HEK293 (cell line): ENCODE measurements around the gene CSRP1.
A peak's percentile ranks its signal among the peaks of the same experiment; 100 is the strongest.

Source experiments
- BCL11A ChIP-seq: fragments of 450-650 bp; formaldehyde crosslinking; IDR thresholded peaks from 2 replicates; pipeline ENCODE4 v1.5.1; 2016; ENCODE audit warnings: low read depth, missing biosample characterization, missing genetic modification characterization
- ELK4 ChIP-seq: IDR thresholded peaks from 2 replicates; pipeline ENCODE4 v1.6.1; 2011; ENCODE audit warnings: mild to moderate bottlenecking, low read depth, low read length, borderline replicate concordance
- HOXC10 ChIP-seq: sonication (generic); formaldehyde crosslinking; IDR thresholded peaks from 2 replicates; pipeline ENCODE4 v1.8.1; 2023; ENCODE audit warnings: mild to moderate bottlenecking, missing genetic modification reagents
- INSM2 ChIP-seq: fragments of 450-650 bp; formaldehyde crosslinking; IDR thresholded peaks from 2 replicates; pipeline ENCODE4 v1.5.1; 2016; ENCODE audit warnings: missing biosample characterization, missing genetic modification characterization
- KLF17 ChIP-seq: fragments of 450-650 bp; formaldehyde crosslinking; IDR thresholded peaks from 2 replicates; pipeline ENCODE4 v1.5.1; 2016; ENCODE audit warnings: missing biosample characterization, missing genetic modification characterization
- RBAK ChIP-seq: fragments of 450-650 bp; formaldehyde crosslinking; IDR thresholded peaks from 2 replicates; pipeline ENCODE4 v1.5.1; 2016; ENCODE audit warnings: missing biosample characterization, missing genetic modification characterization
- SALL2 ChIP-seq: fragments of 450-650 bp; formaldehyde crosslinking; IDR thresholded peaks from 2 replicates; pipeline ENCODE4 v1.5.0; 2017; ENCODE audit warnings: missing biosample characterization, mild to moderate bottlenecking, missing genetic modification characterization, borderline replicate concordance
- TCF7L2 ChIP-seq: IDR thresholded peaks from 2 replicates; pipeline ENCODE4 v1.6.1; 2011; ENCODE audit warnings: low read depth, mild to moderate bottlenecking, inconsistent platforms, low read length, moderate library complexity, borderline replicate concordance
- ZBTB49 ChIP-seq: fragments of 450-650 bp; formaldehyde crosslinking; IDR thresholded peaks from 2 replicates; pipeline ENCODE4 v1.5.1; 2016; ENCODE audit warnings: missing biosample characterization, missing genetic modification characterization, low read depth
- ZFHX2 ChIP-seq: fragments of 450-650 bp; formaldehyde crosslinking; conservative IDR thresholded peaks from 2 replicates; pipeline ENCODE4 v1.5.1; 2016; ENCODE audit warnings: missing biosample characterization, missing genetic modification characterization
- ZFP3 ChIP-seq: fragments of 450-650 bp; formaldehyde crosslinking; IDR thresholded peaks from 2 replicates; pipeline ENCODE4 v1.5.1; 2016; ENCODE audit warnings: low read depth, missing biosample characterization, missing genetic modification characterization
- ZFP37 ChIP-seq: fragments of 450-650 bp; formaldehyde crosslinking; IDR thresholded peaks from 2 replicates; pipeline ENCODE4 v1.5.1; 2016; ENCODE audit warnings: missing biosample characterization, missing genetic modification characterization
- ZNF155 ChIP-seq: fragments of 450-650 bp; formaldehyde crosslinking; IDR thresholded peaks from 2 replicates; pipeline ENCODE4 v1.5.1; 2016; ENCODE audit warnings: missing biosample characterization, missing genetic modification characterization
- ZNF184 ChIP-seq: fragments of 450-650 bp; IDR thresholded peaks from 2 replicates; pipeline ENCODE4 v1.5.1; 2018; ENCODE audit warnings: missing biosample characterization, mild to moderate bottlenecking, missing genetic modification characterization
- ZNF2 ChIP-seq: fragments of 450-650 bp; formaldehyde crosslinking; IDR thresholded peaks from 2 replicates; pipeline ENCODE4 v1.5.1; 2016; ENCODE audit warnings: missing biosample characterization, missing genetic modification characterization
- ZNF214 ChIP-seq: fragments of 450-650 bp; formaldehyde crosslinking; IDR thresholded peaks from 2 replicates; pipeline ENCODE4 v1.5.1; 2017; ENCODE audit warnings: missing biosample characterization, mild to moderate bottlenecking, missing genetic modification characterization, borderline replicate concordance
- ZNF26 ChIP-seq: fragments of 450-650 bp; formaldehyde crosslinking; IDR thresholded peaks from 2 replicates; pipeline ENCODE4 v1.5.1; 2016; ENCODE audit warnings: missing biosample characterization, missing genetic modification characterization
- ZNF274 ChIP-seq, 2 experiments: fragments of 200-500 bp in 1 of 2; fragments of 450-650 bp in 1 of 2; sonication (Bioruptor generic) in 1 of 2; formaldehyde crosslinking in 1 of 2; IDR thresholded peaks; 2 replicates each; pipeline versions ENCODE4 v1.5.1 to v1.6.1; 2014 to 2016; ENCODE audit warnings: borderline replicate concordance in 1 of 2, inconsistent platforms in 1 of 2, low read length in 1 of 2, missing biosample characterization in 1 of 2, missing genetic modification characterization in 1 of 2
- ZNF426 ChIP-seq: fragments of 450-650 bp; formaldehyde crosslinking; IDR thresholded peaks from 2 replicates; pipeline ENCODE4 v1.5.1; 2017; ENCODE audit warnings: missing biosample characterization, missing genetic modification characterization, mild to moderate bottlenecking, inconsistent platforms, moderate library complexity
- ZNF530 ChIP-seq: fragments of 450-650 bp; formaldehyde crosslinking; IDR thresholded peaks from 2 replicates; pipeline ENCODE4 v1.5.1; 2016; ENCODE audit warnings: low read depth, missing biosample characterization, missing genetic modification characterization
- ZNF555 ChIP-seq: fragments of 450-650 bp; formaldehyde crosslinking; conservative IDR thresholded peaks from 2 replicates; pipeline ENCODE4 v1.5.1; 2017; ENCODE audit warnings: missing biosample characterization, mild to moderate bottlenecking, missing genetic modification characterization, inconsistent platforms
- ZNF596 ChIP-seq: fragments of 450-650 bp; IDR thresholded peaks from 2 replicates; pipeline ENCODE4 v1.5.0; 2018; ENCODE audit warnings: missing biosample characterization, mild to moderate bottlenecking, missing genetic modification characterization, moderate library complexity
- ZNF623 ChIP-seq: fragments of 450-650 bp; formaldehyde crosslinking; IDR thresholded peaks from 2 replicates; pipeline ENCODE4 v1.5.1; 2016; ENCODE audit warnings: missing biosample characterization, missing genetic modification characterization
- ZNF639 ChIP-seq: fragments of 450-650 bp; formaldehyde crosslinking; IDR thresholded peaks from 2 replicates; pipeline ENCODE4 v1.5.1; 2016; ENCODE audit warnings: missing biosample characterization, missing genetic modification characterization
- ZNF692 ChIP-seq: fragments of 450-650 bp; formaldehyde crosslinking; IDR thresholded peaks from 2 replicates; pipeline ENCODE4 v1.5.1; 2016; ENCODE audit warnings: missing biosample characterization, missing genetic modification characterization
- ZNF707 ChIP-seq: fragments of 450-650 bp; formaldehyde crosslinking; IDR thresholded peaks from 2 replicates; pipeline ENCODE4 v1.5.1; 2016; ENCODE audit warnings: missing biosample characterization, missing genetic modification characterization
- ZNF747 ChIP-seq: fragments of 450-650 bp; formaldehyde crosslinking; IDR thresholded peaks from 2 replicates; pipeline ENCODE4 v1.5.1; 2016; ENCODE audit warnings: missing biosample characterization, missing genetic modification characterization
- ZSCAN23 ChIP-seq: fragments of 450-650 bp; formaldehyde crosslinking; IDR thresholded peaks from 2 replicates; pipeline ENCODE4 v1.5.1; 2016; ENCODE audit warnings: missing biosample characterization, missing genetic modification characterization

CSRP1 gene

GRCh38 chr1:201539561-201540431 lies 32.9 kb upstream of the CSRP1 start (continued):
- no peak for TF ChIP-seq ZNF274 (IDR thresholded peaks at IDR 0.05; ENCODE audit: low read length)
- no peak for TF ChIP-seq ZNF274 (tag by site-specific recombination; IDR thresholded peaks at IDR 0.05; ENCODE audit: borderline replicate concordance)
- TF ChIP-seq ZNF623 (tag by site-specific recombination) = no peak; the same call in 1 of the 2 replicates
- no peak for TF ChIP-seq ZNF747
- TF ChIP-seq ZSCAN23 (tag by site-specific recombination) = no peak
- TF ChIP-seq ZNF555 (tag by site-specific recombination) = no peak
- 0 out of 2 replicates have a peak, but pooled peaks have one; percentile 18 for TF ChIP-seq ZFP37 (tag by site-specific recombination)
- no peak for TF ChIP-seq SALL2
- no peak for TF ChIP-seq ZNF184 (tag by site-specific recombination)
- TF ChIP-seq ZNF596 (tag by site-specific recombination) = no peak
- TF ChIP-seq ZFHX2 = peak; percentile 90
- no peak; the same call in 1 of the 2 replicates for TF ChIP-seq BCL11A (tag by site-specific recombination)
- TF ChIP-seq ZFP3 (tag by site-specific recombination) = no peak
- peak; percentile 37; the same call in 1 of the 2 replicates for TF ChIP-seq KLF17
- no peak for TF ChIP-seq RBAK
- TF ChIP-seq ZNF2 (tag by site-specific recombination) = no peak
- no peak for TF ChIP-seq ELK4
- TF ChIP-seq ZNF26 = no peak
- no peak for TF ChIP-seq TCF7L2
- no peak for TF ChIP-seq ZNF426 (tag by site-specific recombination)
- no peak for TF ChIP-seq ZNF530
- TF ChIP-seq ZNF639 (tag by site-specific recombination) = peak; percentile 13; the same call in 1 of the 2 replicates
- TF ChIP-seq ZBTB49 (tag by site-specific recombination) = no peak
- peak; percentile 70; the same call in 1 of the 2 replicates for TF ChIP-seq ZNF692
- no peak for TF ChIP-seq ZNF155 (tag by site-specific recombination)
- TF ChIP-seq ZNF214 (tag by site-specific recombination) = no peak
- TF ChIP-seq ZNF707 (tag by site-specific recombination) = no peak
- no peak for TF ChIP-seq HOXC10 (CRISPR knock-in tag)
- TF ChIP-seq INSM2 = no peak
